Activated CD4-positive, CD25-positive, alpha-beta regulatory T cell treated with anti-CD3 and anti-CD28 coated beads, Interleukin-2, amount 50 U/mL, for 24 hours (primary cell): ENCODE data around the gene CCDC191.

ENCODE experiments used
- ATAC-seq, 2 donors: fragments of 150-1000 bp; cut with Tn5 transposase; one replicate each; pipeline ENCODE4 v1.10.0; 2021; ENCODE audit warnings: mild to moderate bottlenecking in 1 of 2, moderate library complexity in 1 of 2

CCDC191 gene

GRCh38 chr3:114052216-114052615, 4.1 kb downstream of the CCDC191 start:
- ATAC-seq = no peak

GRCh38 chr3:114043205-114043604, 13.1 kb downstream of the CCDC191 start:
- no peak for ATAC-seq

- no peak for ATAC-seq
These were observed 20.4 kb downstream of the CCDC191 start for GRCh38 chr3:114035896-114036295.

GRCh38 chr3:114034787-114035545, 21.4 kb downstream of the CCDC191 start:
- no peak for ATAC-seq

- ATAC-seq = no peak
These were observed 22.1 kb downstream of the CCDC191 start for GRCh38 chr3:114034211-114034610.

- ATAC-seq = no peak
These were observed 22.6 kb downstream of the CCDC191 start for GRCh38 chr3:114033721-114034120.

- no peak for ATAC-seq
These were observed 30.0 kb downstream of the CCDC191 start for GRCh38 chr3:114026331-114026730.

- ATAC-seq = no peak
These were observed 30.9 kb downstream of the CCDC191 start for GRCh38 chr3:114025451-114025850.

GRCh38 chr3:114022145-114022802, 34.1 kb downstream of the CCDC191 start:
- no peak for ATAC-seq

- no peak for ATAC-seq
These were observed 35.4 kb downstream of the CCDC191 start for GRCh38 chr3:114020907-114021306.

GRCh38 chr3:114019486-114019885, 36.8 kb downstream of the CCDC191 start:
- ATAC-seq = no peak

- ATAC-seq = no peak
These were observed 42.1 kb downstream of the CCDC191 start for GRCh38 chr3:114014211-114014610.

GRCh38 chr3:114011059-114011797, 45.1 kb downstream of the CCDC191 start:
- ATAC-seq = no peak

GRCh38 chr3:114005481-114005880, 50.8 kb downstream of the CCDC191 start:
- ATAC-seq = peak in 1 of 2 donors; percentile 41

- ATAC-seq = no peak
These were observed 70.8 kb downstream of the CCDC191 start for GRCh38 chr3:113985541-113985940.

GRCh38 chr3:113983544-113983943, 72.8 kb downstream of the CCDC191 start:
- no peak for ATAC-seq

GRCh38 chr3:113981803-113982202, 74.5 kb downstream of the CCDC191 start:
- ATAC-seq = no peak

GRCh38 chr3:113979916-113980315, 76.4 kb downstream of the CCDC191 start:
- no peak for ATAC-seq

- ATAC-seq = no peak
These were observed 78.5 kb downstream of the CCDC191 start for GRCh38 chr3:113977822-113978221.

GRCh38 chr3:113968986-113969385, 87.3 kb downstream of the CCDC191 start:
- no peak for ATAC-seq

- ATAC-seq = no peak
These were observed 90.2 kb downstream of the CCDC191 start for GRCh38 chr3:113966172-113966571.

GRCh38 chr3:113963879-113964278, 92.4 kb downstream of the CCDC191 start:
- ATAC-seq = peak in 1 of 2 donors; percentile 53

- no peak for ATAC-seq
These were observed 102.1 kb downstream of the CCDC191 start for GRCh38 chr3:113954091-113954685.
